Mammary epithelial cell (primary cell): ENCODE data around the gene DAP.

Experiments
- CTCF ChIP-seq, 2 donors: IDR thresholded peaks in 1 of 2; conservative IDR thresholded peaks in 1 of 2; 2 replicates each; pipeline ENCODE4 v1.5.1; 2011 to 2012; ENCODE audit warnings: inconsistent platforms in 2 of 2, low read length in 2 of 2, mild to moderate bottlenecking in 2 of 2, control low read depth in 1 of 2, low read depth in 1 of 2; ENCODE audit not compliant: insufficient read depth in 1 of 2; ENCODE audit errors: extremely low read depth in 1 of 2
- EZH2 ChIP-seq: IDR thresholded peaks from 2 replicates; pipeline ENCODE4 v1.6.1; 2012; ENCODE audit warnings: low read length, inconsistent platforms, borderline replicate concordance

DNA sequence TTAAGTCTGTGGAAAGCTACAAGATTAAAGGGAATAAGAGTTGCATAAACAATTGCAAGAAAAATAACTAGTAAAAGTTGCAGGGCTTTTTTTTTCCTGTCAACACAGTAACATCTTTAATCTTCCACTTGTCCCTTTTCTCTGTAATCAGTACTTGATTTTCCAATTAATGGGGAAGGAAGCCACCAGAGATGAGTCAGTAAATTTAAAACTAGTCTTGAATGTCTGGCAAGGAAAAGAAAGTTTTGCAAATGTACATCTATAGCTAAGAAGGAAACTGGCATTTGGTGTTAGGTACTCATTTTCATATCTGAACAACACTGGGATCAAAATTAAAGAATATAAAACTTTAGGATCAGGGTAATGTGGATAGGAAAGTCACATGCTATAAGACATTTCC lies 17.1 kb downstream of the DAP start:
- TF ChIP-seq CTCF (conservative IDR thresholded peaks at IDR 0.05 in 1 of 2, IDR thresholded peaks at IDR 0.05 in 1 of 2; ENCODE audit: extremely low read depth in 1 of 2, insufficient read depth in 1 of 2, low read depth in 1 of 2, low read length in 2 of 2) = no peak
- TF ChIP-seq EZH2 = no peak
